NCI-H345 treated with DMSO at 0.1 percent for 48 hours (cell line): ENCODE data around the gene KIAA1217.

ENCODE experiments used
- DNase-seq: peaks from one replicate; lab custom pipeline; 2025; ENCODE audit not compliant: unreplicated experiment; lab: John Stamatoyannopoulos, UW

Gene KIAA1217

DNA sequence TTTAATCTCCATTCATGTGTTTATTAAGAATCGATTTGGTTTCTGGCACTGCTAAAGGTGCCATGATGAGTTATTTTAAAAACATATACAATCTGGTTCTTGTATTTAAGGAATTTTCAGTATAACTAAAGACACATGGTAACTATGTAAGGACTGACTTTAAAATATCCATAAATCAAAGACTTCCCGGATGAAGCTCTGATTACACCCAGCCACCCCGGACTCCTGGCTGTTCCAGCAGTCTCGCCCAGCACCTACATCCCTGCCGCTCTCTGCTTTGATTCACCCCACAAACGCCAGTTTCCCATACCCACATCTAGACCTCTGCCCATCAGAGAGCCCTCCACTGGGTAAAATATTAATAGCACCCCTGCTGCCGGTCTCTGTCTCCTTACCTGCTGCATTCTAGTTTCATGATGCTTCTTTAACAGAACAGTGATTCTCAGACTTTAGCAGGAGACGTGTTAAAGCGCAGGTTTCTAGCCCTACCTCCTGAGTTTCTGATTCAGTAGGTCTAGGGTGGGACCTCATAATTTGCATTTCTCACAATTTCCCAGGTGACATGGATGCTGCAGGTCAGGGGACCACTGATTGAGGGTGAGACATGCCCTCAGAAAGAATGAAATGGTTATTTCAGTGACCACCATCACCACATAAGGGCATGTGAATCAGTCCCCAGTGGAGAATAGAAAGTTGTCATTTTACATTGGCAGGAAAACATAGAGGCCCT, 185.7 kb downstream of the KIAA1217 start:
- DNase-seq = no peak

DNA sequence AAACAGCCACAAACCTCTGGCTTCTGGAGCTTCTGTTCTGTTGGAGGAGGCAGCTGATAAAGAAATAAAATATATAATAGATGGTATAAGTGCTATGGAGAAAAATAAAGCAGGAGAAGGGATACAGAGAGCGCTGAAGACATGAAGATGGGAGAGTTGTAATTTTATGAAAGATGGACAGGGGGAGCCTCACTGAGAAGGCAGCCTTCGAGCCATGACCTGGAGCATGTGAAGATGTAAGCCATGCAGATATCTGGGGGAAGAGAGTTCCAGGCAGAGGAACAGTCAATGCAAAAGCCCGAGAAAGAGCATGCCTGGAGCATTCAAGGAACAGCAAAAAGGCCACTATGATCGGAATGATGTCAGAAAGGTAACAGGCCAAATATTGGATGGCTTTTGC, 187.5 kb downstream of the KIAA1217 start:
- no peak for DNase-seq

DNA sequence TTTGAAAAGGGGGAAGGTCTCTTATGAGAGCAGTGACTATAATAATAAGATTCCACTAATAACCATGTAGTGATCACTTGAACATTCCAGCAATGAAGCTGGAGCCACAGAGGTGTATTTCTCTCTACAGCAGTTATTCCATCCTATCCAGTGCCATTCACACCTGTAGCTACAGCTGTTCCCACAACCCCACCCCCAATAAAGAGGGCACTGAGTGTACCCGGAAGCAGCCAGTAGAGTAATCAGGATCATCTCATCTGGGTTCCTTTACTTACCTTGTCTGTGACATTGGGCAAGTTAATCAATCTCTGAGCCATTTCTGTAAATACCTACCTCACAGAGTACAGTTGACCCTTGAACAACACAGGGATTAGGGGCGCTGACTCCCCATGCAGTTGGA, 188.7 kb downstream of the KIAA1217 start:
- no peak for DNase-seq

DNA sequence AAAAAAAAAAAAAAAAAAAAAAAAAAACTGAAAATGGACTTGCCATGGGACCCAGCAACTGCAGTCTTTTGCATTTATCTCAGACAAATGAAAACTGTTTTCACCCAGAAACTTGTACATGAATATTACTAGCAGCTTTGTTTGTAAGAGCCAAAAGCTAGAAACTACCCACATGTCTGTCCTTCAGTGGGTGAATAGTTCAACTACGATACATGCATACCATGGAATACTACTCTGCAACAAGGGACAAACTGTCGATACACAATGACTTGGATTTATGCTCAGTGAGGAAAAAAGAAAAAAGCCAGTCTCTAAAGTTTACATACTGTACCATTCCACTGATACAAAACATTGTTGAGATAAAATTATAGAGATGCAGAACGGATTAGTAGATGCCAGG, 195.6 kb downstream of the KIAA1217 start:
- DNase-seq = no peak

- no peak for DNase-seq
These were observed 196.7 kb downstream of the KIAA1217 start for GRCh38 chr10:24405635-24406034.

DNA sequence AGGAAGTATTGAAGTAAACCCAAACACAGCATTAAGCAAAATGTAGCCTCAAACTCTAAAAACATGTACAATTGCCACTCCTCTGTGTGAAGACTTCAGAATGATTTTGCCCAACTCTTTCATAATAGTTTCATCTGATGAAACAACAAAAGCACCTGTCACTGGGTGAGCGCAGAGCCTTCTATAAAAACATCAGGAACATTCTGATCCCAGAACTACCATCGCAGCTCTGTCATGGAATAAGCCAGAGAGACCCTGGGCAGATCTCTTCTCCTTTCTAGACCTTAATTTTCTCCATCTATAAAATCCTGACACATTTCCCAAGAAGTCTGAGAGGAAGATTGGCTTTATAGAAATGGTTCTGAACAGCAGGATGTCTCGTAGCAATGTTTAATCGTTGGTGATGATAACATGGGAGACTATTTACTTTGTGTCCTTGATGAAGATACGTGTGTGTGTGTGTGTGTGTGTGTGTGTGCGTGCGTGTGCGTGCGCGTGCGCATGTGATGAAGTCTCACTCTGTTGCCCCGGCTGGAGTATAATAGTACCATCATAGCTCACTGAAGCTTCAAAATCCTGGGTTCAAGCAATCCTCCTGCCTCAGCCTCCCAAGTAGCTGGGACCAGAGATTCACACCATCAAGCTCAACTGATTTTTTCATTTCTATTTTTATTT, 198.0 kb downstream of the KIAA1217 start:
- DNase-seq = no peak

DNA sequence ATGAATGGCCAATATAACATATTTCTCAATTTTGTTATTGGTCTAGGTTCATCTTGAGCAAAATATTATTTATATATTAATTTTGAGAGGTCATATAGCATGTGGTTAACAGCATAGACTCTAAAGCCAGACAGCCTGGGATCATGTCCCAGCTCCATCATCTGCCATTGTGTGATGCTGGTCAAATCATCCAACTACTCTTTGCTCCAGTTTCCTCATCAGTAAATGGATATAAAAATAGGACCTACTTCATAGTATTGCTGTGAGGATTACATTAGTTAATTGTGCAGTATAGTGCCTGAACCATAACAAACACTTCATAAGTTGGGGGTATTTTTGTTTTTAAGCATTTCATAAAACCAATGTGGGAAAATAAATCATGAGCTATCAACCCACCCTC, 199.0 kb downstream of the KIAA1217 start:
- no peak for DNase-seq

GRCh38 chr10:24408365-24408764, 199.4 kb downstream of the KIAA1217 start:
- DNase-seq = no peak

DNA sequence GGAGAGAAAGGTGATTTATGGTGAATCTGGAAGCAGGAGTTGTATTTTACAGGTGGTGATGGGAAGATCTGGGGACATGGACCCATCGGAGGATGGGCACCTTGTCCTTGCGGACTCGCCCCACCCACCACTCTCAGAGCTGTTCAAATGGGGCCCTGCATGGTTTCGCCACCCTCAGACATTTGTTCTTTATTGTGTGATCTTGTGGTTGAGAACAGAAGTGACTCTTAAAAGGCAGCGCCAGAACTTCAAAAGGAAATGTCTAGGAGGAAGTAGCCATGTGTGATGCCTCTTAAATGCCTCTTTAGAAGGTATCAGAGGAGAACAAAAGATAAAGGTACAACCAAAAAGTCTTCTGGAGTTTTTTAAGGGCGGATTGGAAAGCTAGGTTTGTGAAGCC, 205.7 kb downstream of the KIAA1217 start:
- no peak for DNase-seq

DNA sequence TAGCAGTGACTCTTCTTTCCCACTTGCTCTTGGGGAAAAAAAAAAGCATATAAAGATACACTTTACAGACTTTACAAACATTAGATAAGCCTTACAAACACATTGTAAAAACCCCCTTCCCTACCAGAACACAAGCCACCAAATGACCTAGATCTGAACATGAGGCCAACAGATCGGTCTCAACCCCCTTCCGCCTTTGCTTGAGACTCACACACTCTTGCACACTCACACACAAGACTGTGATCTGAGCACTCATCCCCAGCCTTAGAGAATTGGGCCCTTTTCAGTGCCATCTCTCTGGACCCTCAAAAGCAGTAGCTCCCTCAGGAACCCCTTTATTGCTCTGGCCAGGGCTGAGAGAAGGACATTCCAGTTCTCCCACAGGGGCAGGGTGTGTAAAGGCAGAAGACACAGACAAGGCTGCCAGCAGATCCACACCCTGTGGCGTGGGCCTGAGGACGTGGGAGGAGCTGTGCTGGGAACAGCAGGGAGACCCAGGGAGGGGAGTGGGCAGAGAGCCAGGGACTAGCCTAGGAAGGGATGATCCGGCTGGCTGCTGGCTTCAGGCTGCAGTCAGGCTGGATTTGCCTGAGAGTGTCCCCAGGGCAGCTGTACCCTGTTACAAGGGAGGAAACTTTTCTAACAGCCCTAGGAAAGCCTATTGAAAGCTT, 206.7 kb downstream of the KIAA1217 start:
- DNase-seq = no peak

GRCh38 chr10:24416248-24416647, 207.3 kb downstream of the KIAA1217 start:
- no peak for DNase-seq

DNA sequence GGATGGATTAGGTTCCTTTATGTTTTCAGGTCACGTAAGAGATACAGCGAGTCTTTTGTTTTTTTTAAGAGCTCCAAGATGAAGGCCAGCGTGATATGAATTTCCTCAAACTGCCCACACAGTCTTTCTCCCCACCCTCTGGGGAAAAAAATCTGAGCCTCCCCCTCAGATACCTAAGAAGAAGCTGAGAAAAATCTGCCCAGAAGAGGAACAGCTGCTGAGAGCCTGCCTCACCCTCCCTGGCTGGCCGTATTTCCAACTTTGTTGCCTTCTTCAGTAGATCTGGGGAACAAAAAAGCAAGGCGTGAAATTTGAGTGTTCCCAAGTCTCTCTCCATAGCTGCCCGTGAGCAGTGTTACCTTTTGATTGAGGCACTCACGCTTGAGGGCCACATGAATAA, 208.1 kb downstream of the KIAA1217 start:
- no peak for DNase-seq

GRCh38 chr10:24418532-24418931, 209.6 kb downstream of the KIAA1217 start:
- no peak for DNase-seq

DNA sequence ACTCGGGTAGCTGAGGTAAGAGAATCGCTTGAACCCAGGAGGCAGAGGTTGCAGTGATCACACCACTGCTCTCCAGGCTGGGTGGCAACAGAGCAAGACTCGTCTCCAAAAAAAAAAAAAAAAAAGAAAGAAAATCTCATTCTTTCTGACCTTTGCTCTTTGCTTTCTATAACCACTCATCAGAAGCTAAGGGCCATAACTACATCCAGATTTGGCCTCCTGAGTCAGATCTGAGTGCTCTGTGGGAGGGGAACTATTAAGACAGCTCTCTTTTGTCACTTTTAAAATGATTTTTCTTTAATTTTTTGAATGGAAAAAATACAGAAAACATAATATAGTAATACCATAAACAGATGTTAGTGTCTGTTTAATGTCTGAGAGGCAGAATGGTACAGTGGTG, 210.1 kb downstream of the KIAA1217 start:
- DNase-seq = no peak

DNA sequence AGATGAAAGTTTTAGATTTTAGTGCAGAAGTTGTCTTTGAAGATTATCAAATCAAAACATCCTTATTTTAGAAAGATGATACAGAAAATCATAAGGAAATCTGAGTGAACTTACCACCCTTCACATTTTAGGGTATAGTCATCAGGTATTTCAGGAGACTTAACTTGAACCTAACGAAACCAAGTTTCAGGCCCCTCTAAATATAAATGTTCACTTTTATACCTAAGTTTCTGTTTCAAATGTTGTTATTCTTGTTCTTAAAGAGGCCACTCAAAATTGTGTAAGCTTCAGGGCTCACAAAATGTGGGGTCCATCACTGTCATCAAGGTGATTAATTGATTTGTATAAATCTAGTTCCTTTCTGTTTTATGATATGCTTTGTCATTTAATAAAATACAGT, 216.2 kb downstream of the KIAA1217 start:
- DNase-seq = no peak

- DNase-seq = no peak
These were observed 218.9 kb downstream of the KIAA1217 start for GRCh38 chr10:24427678-24428409.

DNA sequence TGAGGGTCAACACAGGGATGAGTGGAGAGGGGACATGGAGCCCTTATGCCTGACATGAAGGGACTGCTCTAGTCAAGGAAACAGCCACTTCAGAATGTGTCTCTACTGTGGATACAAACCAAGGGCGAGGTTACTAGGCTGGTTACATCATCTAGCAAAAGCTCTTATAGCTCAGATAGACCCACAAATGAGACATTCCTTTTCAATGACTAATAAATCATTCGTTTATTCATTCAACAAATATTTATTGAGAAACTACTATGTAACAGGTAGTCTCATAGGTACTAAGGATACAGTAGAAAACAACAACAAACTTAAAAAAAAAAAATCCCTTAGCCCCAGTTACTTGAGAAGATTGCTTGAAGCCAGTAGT, 219.5 kb downstream of the KIAA1217 start:
- DNase-seq = no peak

- DNase-seq = no peak
These were observed 221.7 kb downstream of the KIAA1217 start for GRCh38 chr10:24430591-24430990.

DNA sequence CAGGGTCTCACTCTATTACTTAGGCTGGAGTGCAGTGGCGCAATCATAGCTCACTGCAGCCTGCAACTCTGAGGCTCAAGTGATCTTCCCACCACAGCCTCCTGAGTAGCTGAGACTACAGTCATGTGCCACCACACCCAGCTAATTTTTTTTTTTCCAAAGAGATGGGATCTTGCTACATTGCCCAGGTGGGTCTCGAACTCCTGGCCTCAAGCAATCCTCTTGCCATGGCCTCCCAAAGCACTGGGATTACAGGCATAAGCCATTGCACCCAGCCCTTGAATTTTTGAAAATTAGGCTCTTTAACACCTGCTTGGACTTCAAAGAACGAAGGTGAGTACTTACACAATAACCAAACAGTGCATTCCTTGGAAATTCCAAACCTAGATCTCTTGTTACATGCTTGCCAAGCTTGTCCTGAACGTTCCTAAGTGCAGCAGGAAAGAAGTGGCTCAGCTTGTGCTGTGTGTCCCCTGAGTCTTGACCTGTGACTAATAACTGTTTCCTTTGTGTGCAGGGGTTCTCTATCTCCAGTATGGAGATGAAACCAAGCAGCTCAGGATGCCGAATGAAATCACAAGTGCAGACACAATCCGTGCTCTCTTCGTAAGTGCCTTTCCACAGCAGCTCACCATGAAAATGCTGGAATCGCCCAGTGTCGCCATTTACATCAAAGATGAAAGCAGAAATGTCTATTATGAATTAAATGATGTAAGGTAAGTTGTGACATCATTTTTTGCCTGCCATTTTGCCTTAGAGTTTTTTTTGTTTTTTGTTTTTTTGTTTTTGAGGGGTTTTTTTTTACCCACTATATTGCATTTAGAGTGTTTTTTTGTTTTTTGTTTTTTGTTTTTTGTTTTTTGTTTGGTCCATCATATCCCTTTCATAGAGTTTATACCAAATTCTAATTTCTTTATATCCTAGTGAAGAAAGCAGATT, 223.8 kb downstream of the KIAA1217 start:
- no peak for DNase-seq

- no peak for DNase-seq
These were observed 224.8 kb downstream of the KIAA1217 start for GRCh38 chr10:24433705-24434104.

DNA sequence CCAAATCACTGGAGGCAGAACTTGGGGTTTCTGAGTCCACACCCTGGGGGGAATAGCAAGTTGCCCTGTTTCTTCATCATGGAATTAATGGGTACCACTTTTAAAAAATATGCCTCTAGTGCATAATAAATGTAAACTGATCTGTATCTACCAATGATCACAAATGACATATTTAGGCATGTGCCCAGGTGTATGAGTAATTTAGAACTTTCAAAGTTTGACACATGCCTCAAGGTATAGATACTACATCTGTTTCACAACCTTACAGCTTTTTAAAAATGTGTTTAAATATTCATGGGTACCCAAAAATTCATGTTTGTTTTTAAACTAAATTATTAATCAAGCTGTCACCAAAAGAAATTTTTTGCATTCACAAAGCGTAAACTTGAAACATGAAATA, 226.0 kb downstream of the KIAA1217 start:
- DNase-seq = no peak
